HG02759 (cell line): ENCODE measurements around the gene ATG9B.

Experiments used
- ATAC-seq: cut with Tn5 transposase; IDR thresholded peaks from one replicate; pipeline ENCODE4 v1.9.1; 2021; ENCODE audit warnings: mild to moderate bottlenecking, moderate library complexity; ENCODE audit not compliant: unreplicated experiment

The ATG9B gene

GRCh38 chr7:150968056-150968733, 56.1 kb downstream of the ATG9B start:
- ATAC-seq, result no peak

GRCh38 chr7:150967349-150967748, 56.9 kb downstream of the ATG9B start:
- no peak for ATAC-seq

DNA sequence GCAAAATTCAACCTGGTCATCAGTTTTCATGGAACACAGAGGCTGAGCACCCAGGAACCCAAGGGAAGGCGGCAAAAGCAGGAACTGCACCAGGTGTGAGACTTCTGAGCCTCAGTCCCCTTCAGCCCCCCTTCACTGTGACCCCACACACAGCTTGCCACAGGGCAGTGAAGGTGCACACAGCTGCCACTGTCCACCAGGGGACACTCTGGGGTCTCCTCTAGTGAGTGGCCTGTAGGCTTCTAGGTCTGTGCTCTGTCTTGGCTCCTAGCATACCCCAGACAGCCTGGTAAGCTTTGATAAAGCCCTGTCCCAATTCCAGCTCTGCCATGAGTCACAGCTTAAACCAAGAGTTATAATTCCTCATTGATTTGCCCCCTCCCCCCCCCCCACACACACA, 58.3 kb downstream of the ATG9B start:
- ATAC-seq, result no peak

GRCh38 chr7:150965273-150965830, 58.9 kb downstream of the ATG9B start:
- ATAC-seq, result no peak
